Immature natural killer cell (primary cell): Measurements from ENCODE around the gene SPECC1L. TPM values are rescaled to one million over a fixed set of nuclear protein-coding genes. Genes with fewer than 3 reads are reported as not detected.
A peak's percentile ranks its signal among the peaks of the same experiment; 100 is the strongest.

ENCODE experiments used
- DNase-seq, 3 donors: peaks; one replicate each; pipeline ENCODE4 v3.0.0; 2022; ENCODE audit warnings: mixed read lengths in 1 of 3
- H3K27ac Mint-ChIP-seq, 6 donors: one replicate each; pipeline ENCODE4 v1.8.0; 2020; ENCODE audit warnings: mixed read lengths in 6 of 6, mild to moderate bottlenecking in 5 of 6, inconsistent platforms in 4 of 6, moderate library complexity in 3 of 6
- H3K27me3 Mint-ChIP-seq, 3 donors: one replicate each; pipeline ENCODE4 v1.8.0; 2020 to 2021; ENCODE audit warnings: low read depth in 3 of 3, mild to moderate bottlenecking in 3 of 3, mixed read lengths in 3 of 3, moderate library complexity in 3 of 3, inconsistent platforms in 1 of 3
- H3K36me3 Mint-ChIP-seq, 3 donors: one replicate each; pipeline ENCODE4 v1.8.0; 2020; ENCODE audit warnings: mixed read lengths in 3 of 3, inconsistent platforms in 2 of 3, mild to moderate bottlenecking in 2 of 3
- H3K4me1 Mint-ChIP-seq, 2 donors: one replicate each; pipeline ENCODE4 v1.8.0; 2020; ENCODE audit warnings: inconsistent platforms in 2 of 2, mild to moderate bottlenecking in 2 of 2, mixed read lengths in 2 of 2, moderate library complexity in 1 of 2
- H3K4me3 Mint-ChIP-seq, 5 donors: one replicate each; pipeline ENCODE4 v1.8.0; 2020; ENCODE audit warnings: mild to moderate bottlenecking in 5 of 5, mixed read lengths in 5 of 5, inconsistent platforms in 3 of 5, moderate library complexity in 3 of 5
- H3K9me3 Mint-ChIP-seq, 6 donors: one replicate each; pipeline ENCODE4 v1.8.0; 2020; ENCODE audit warnings: mild to moderate bottlenecking in 6 of 6, mixed read lengths in 6 of 6, inconsistent platforms in 4 of 6, moderate library complexity in 3 of 6
- polyA plus RNA-seq, 3 donors: library from polyadenylated mRNA; unstranded; fragments of 300-500 nt; fragmentation: Illumina TruSeq; gene quantifications; one replicate each; pipeline ENCODE4 v1.2.3, GENCODE V29; 2021

Gene SPECC1L, protein sequence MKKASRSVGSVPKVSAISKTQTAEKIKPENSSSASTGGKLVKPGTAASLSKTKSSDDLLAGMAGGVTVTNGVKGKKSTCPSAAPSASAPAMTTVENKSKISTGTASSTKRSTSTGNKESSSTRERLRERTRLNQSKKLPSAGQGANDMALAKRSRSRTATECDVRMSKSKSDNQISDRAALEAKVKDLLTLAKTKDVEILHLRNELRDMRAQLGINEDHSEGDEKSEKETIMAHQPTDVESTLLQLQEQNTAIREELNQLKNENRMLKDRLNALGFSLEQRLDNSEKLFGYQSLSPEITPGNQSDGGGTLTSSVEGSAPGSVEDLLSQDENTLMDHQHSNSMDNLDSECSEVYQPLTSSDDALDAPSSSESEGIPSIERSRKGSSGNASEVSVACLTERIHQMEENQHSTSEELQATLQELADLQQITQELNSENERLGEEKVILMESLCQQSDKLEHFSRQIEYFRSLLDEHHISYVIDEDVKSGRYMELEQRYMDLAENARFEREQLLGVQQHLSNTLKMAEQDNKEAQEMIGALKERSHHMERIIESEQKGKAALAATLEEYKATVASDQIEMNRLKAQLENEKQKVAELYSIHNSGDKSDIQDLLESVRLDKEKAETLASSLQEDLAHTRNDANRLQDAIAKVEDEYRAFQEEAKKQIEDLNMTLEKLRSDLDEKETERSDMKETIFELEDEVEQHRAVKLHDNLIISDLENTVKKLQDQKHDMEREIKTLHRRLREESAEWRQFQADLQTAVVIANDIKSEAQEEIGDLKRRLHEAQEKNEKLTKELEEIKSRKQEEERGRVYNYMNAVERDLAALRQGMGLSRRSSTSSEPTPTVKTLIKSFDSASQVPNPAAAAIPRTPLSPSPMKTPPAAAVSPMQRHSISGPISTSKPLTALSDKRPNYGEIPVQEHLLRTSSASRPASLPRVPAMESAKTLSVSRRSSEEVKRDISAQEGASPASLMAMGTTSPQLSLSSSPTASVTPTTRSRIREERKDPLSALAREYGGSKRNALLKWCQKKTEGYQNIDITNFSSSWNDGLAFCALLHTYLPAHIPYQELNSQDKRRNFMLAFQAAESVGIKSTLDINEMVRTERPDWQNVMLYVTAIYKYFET
- polyA plus RNA-seq = 10 to 100 TPM in 1 of 3 donors, 1 to 10 TPM in 2; 3.0 to 17.6 (median 5.3) TPM

GRCh38 chr22:24270556-24271385 is at the start of gene SPECC1L:
TSS of gene SPECC1L (plus strand) at chr22:24270831. CDS start at chr22:24302232, 31,401 bp downstream.
- Mint-ChIP-seq H3K27me3 (peaks cover 3 to 5% (median 4%) of the 10 kb centered on the region in 3 donors), H3K36me3 (no peaks in the 10 kb centered on the region), H3K27ac (peak within 1 kb of the TSS; percentile 73 to 91 (median 88)), H3K4me3 (peak within 1 kb of the TSS; percentile 87 to 91 (median 90)), H3K9me3 (no peaks in the 10 kb centered on the region), H3K4me1 (peaks cover 22 to 41% of the 10 kb centered on the region in 2 donors)
- DNase-seq = peak; percentile 92 to 93 (median 92)

- peaks cover 0 to 2% (median 0%) of the 10 kb centered on the region in 3 donors for H3K27me3 Mint-ChIP-seq
- DNase-seq = no peak
- H3K9me3 Mint-ChIP-seq = no peaks in the 10 kb centered on the region
- H3K4me3 Mint-ChIP-seq = no peak overlapping the region
- no peaks in the 10 kb centered on the region for H3K4me1 Mint-ChIP-seq
- no peak overlapping the region for H3K27ac Mint-ChIP-seq
- no peaks in the 10 kb centered on the region for H3K36me3 Mint-ChIP-seq
Measured at GRCh38 chr22:24224468-24224867, 46.2 kb upstream of the SPECC1L start.

DNA sequence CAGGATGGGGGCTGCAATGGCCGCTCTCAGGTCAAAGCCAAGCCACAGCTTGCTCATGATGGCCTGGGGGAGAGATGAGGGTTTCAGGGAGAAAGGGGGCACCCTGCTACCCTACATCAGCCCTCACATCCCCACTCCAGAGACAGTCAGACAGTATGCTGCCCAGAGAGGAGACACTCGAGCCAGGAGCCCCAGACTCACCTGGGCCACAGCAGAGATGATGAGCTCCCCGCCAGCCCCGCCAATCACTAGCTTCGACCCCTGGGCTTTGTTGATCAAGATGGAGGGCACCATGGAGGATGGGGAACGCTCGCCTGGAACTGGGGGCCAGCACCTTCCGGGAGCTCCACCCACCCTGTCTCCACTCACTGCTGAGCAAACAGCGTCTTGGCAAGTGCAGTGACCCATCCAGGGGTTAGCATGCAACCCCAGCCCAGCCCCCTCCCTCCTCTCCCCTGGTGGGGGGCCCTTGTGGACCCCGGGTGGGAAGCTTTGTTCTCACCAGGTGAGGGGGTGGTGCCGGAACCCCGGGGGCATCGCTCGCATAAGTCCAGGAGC is 45.5 kb upstream of the SPECC1L start:
- DNase-seq = no peak

DNA sequence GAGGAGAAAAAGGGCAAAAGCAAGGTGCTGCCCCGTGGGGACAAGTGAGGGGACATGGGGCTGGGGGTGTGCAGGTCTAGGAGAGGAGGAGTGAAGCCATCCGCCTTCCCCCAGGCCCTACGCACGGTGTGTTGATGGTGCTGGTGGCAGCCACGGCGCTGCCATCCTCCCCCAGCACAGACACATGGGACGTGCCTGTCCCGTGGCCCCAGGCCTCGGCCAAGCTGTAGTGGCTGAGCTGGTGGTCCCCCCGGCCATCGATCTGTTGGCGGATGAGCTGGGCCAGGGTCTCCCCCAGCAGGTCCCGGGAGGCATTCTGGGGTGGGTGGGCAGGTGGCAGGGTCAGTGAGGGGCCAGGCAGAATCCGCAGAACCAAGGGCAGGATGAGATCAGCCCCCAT is 44.7 kb upstream of the SPECC1L start:
- no peaks in the 10 kb centered on the region for H3K9me3 Mint-ChIP-seq
- no peaks in the 10 kb centered on the region for H3K36me3 Mint-ChIP-seq
- no peaks in the 10 kb centered on the region for H3K4me1 Mint-ChIP-seq
- no peak overlapping the region for H3K27ac Mint-ChIP-seq
- DNase-seq = no peak
- no peak overlapping the region for H3K4me3 Mint-ChIP-seq
- H3K27me3 Mint-ChIP-seq = peaks cover 0 to 2% (median 0%) of the 10 kb centered on the region in 3 donors

More for the DNA sequence above, 45.5 kb upstream of the SPECC1L start:
- Mint-ChIP-seq H3K27me3 (peaks cover 0 to 2% (median 0%) of the 10 kb centered on the region in 3 donors), H3K4me1 (no peaks in the 10 kb centered on the region), H3K9me3 (no peaks in the 10 kb centered on the region), H3K36me3 (no peaks in the 10 kb centered on the region), H3K27ac (no peak overlapping the region), H3K4me3 (no peak overlapping the region)

- H3K9me3 Mint-ChIP-seq = no peaks in the 10 kb centered on the region
- no peaks in the 10 kb centered on the region for H3K36me3 Mint-ChIP-seq
- no peak overlapping the region for H3K4me3 Mint-ChIP-seq
- peaks cover 0 to 1% of the 10 kb centered on the region in 2 donors for H3K4me1 Mint-ChIP-seq
- H3K27me3 Mint-ChIP-seq = no peaks in the 10 kb centered on the region
- peak overlapping the region in 1 of 6 donors; percentile 67 for H3K27ac Mint-ChIP-seq
- peak; percentile 27 to 46 (median 36) for DNase-seq
Measured at GRCh38 chr22:24230911-24231656, 39.5 kb upstream of the SPECC1L start.

- Mint-ChIP-seq H3K36me3 (no peaks in the 10 kb centered on the region), H3K27me3 (no peaks in the 10 kb centered on the region), H3K4me1 (peaks cover 0 to 1% of the 10 kb centered on the region in 2 donors), H3K27ac (no peak overlapping the region), H3K4me3 (no peak overlapping the region), H3K9me3 (no peaks in the 10 kb centered on the region)
- DNase-seq = no peak
Measured at GRCh38 chr22:24231706-24232105, 38.9 kb upstream of the SPECC1L start.

GRCh38 chr22:24232124-24232523 is 38.5 kb upstream of the SPECC1L start:
- H3K27me3 Mint-ChIP-seq = no peaks in the 10 kb centered on the region
- peaks cover 0 to 1% of the 10 kb centered on the region in 2 donors for H3K4me1 Mint-ChIP-seq
- H3K4me3 Mint-ChIP-seq = no peak overlapping the region
- H3K36me3 Mint-ChIP-seq = no peaks in the 10 kb centered on the region
- no peaks in the 10 kb centered on the region for H3K9me3 Mint-ChIP-seq
- no peak overlapping the region for H3K27ac Mint-ChIP-seq
- DNase-seq = no peak

DNA sequence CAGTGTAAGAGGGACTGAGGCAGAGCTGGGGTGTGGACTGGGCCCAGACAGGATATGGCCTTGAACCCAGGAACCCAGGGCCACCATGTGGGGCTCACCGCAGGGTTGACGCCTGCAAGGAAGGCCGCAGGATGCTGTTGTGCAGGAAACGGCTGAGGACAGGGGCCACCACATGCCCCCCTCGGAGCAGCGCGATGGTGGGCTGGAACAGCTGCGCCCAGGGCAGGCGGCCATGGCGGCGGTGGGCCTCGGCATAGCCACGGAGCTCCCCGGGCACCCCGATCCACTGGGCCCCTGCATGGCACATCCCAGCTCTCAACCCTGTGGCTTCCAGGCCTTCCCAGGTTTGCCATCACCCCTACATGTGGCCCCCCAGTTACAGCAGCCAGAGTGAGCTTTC is 37.9 kb upstream of the SPECC1L start:
- Mint-ChIP-seq H3K27me3 (no peaks in the 10 kb centered on the region), H3K4me1 (peaks cover 0 to 1% of the 10 kb centered on the region in 2 donors), H3K36me3 (no peaks in the 10 kb centered on the region), H3K4me3 (no peak overlapping the region), H3K9me3 (no peaks in the 10 kb centered on the region), H3K27ac (no peak overlapping the region)
- no peak for DNase-seq

DNA sequence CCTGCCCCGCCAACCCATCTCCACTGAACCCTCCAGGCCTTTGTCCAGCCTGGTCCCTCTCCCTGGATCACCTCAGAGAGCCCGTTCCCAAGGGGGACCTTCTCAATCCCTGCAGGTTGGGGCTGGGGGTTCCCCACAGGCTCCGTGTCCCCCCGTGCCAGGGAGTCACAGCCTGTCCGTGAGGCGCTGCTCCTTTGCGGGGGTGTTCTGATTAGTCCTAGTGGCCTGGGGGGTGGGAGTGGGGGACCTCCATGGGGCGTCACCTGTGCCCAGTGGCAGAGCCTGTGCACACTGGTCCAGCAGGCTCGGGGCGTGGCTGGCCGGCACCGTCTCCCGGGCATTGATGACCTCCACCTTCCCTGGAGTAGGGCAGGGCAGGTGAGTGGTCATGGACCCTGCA is 37.4 kb upstream of the SPECC1L start:
- Mint-ChIP-seq H3K27ac (no peak overlapping the region), H3K36me3 (no peaks in the 10 kb centered on the region), H3K4me3 (no peak overlapping the region), H3K4me1 (peaks cover 0 to 1% of the 10 kb centered on the region in 2 donors), H3K27me3 (peaks cover 0 to under 1% (median 0%) of the 10 kb centered on the region in 3 donors), H3K9me3 (no peaks in the 10 kb centered on the region)
- DNase-seq = no peak

- Mint-ChIP-seq H3K9me3 (no peaks in the 10 kb centered on the region), H3K27ac (no peak overlapping the region), H3K36me3 (no peaks in the 10 kb centered on the region), H3K4me1 (peaks cover 0 to 1% of the 10 kb centered on the region in 2 donors), H3K4me3 (no peak overlapping the region), H3K27me3 (peaks cover 0 to 2% (median 0%) of the 10 kb centered on the region in 3 donors)
- no peak for DNase-seq
Measured at GRCh38 chr22:24233816-24234215, 36.8 kb upstream of the SPECC1L start.

- H3K27me3 Mint-ChIP-seq = peaks cover 0 to 2% (median 0%) of the 10 kb centered on the region in 3 donors
- no peak for DNase-seq
- H3K4me3 Mint-ChIP-seq = no peak overlapping the region
- no peaks in the 10 kb centered on the region for H3K9me3 Mint-ChIP-seq
- H3K27ac Mint-ChIP-seq = no peak overlapping the region
- H3K4me1 Mint-ChIP-seq = peaks cover 0 to 1% of the 10 kb centered on the region in 2 donors
- no peaks in the 10 kb centered on the region for H3K36me3 Mint-ChIP-seq
Measured at GRCh38 chr22:24235315-24235714, 35.3 kb upstream of the SPECC1L start.

- no peak overlapping the region for H3K27ac Mint-ChIP-seq
- no peak for DNase-seq
- no peaks in the 10 kb centered on the region for H3K36me3 Mint-ChIP-seq
- H3K9me3 Mint-ChIP-seq = no peaks in the 10 kb centered on the region
- peaks cover 0 to 2% (median 0%) of the 10 kb centered on the region in 3 donors for H3K27me3 Mint-ChIP-seq
- no peak overlapping the region for H3K4me3 Mint-ChIP-seq
- peaks cover 0 to 4% of the 10 kb centered on the region in 2 donors for H3K4me1 Mint-ChIP-seq
Measured at GRCh38 chr22:24236656-24237055, 34.0 kb upstream of the SPECC1L start.
